Activated T-cell treated with anti-CD3 and anti-CD28 coated beads for 48 hours (primary cell): Measurements from ENCODE around the gene OSBPL2.

Source experiments
- DNase-seq: peaks from one replicate; pipeline ENCODE4 v3.0.0-alpha.2; 2020; ENCODE audit warnings: low read depth

Gene OSBPL2

GRCh38 chr20:62326959-62327725, 88.8 kb downstream of the OSBPL2 start:
- no peak for DNase-seq

- DNase-seq = no peak
These were observed 89.6 kb downstream of the OSBPL2 start for GRCh38 chr20:62327726-62328495.

GRCh38 chr20:62328684-62329388, 90.5 kb downstream of the OSBPL2 start:
- no peak for DNase-seq

- no peak for DNase-seq
These were observed 91.4 kb downstream of the OSBPL2 start for GRCh38 chr20:62329389-62330377.

GRCh38 chr20:62330576-62331317, 92.4 kb downstream of the OSBPL2 start:
- DNase-seq = no peak

- no peak for DNase-seq
These were observed 93.0 kb downstream of the OSBPL2 start for GRCh38 chr20:62331347-62331746.

GRCh38 chr20:62332421-62332820, 94.1 kb downstream of the OSBPL2 start:
- DNase-seq = no peak

GRCh38 chr20:62332989-62333819, 94.9 kb downstream of the OSBPL2 start:
- DNase-seq = no peak

- no peak for DNase-seq
These were observed 95.7 kb downstream of the OSBPL2 start for GRCh38 chr20:62333820-62334595.

- DNase-seq = no peak
These were observed 96.6 kb downstream of the OSBPL2 start for GRCh38 chr20:62334881-62335280.

GRCh38 chr20:62335532-62335931, 97.2 kb downstream of the OSBPL2 start:
- no peak for DNase-seq

GRCh38 chr20:62336329-62336728, 98.0 kb downstream of the OSBPL2 start:
- no peak for DNase-seq

- no peak for DNase-seq
These were observed 98.6 kb downstream of the OSBPL2 start for GRCh38 chr20:62336775-62337557.

- no peak for DNase-seq
These were observed 99.4 kb downstream of the OSBPL2 start for GRCh38 chr20:62337558-62338293.

- DNase-seq = no peak
These were observed 99.9 kb downstream of the OSBPL2 start for GRCh38 chr20:62338294-62338620.

GRCh38 chr20:62339647-62340062, 101.3 kb downstream of the OSBPL2 start:
- DNase-seq = no peak

- DNase-seq = no peak
These were observed 104.6 kb downstream of the OSBPL2 start for GRCh38 chr20:62342910-62343309.

- no peak for DNase-seq
These were observed 105.8 kb downstream of the OSBPL2 start for GRCh38 chr20:62344092-62344491.
